GM10266 (cell line): Measurements from ENCODE around the gene KCNQ4.

Source experiments
- DNase-seq: peaks from one replicate; pipeline ENCODE4 v3.0.0; 2012; ENCODE audit errors: extremely low spot score
- CTCF ChIP-seq: IDR thresholded peaks from 2 replicates; pipeline ENCODE4 v1.5.1; 2012; ENCODE audit warnings: mild to moderate bottlenecking, low read depth; ENCODE audit not compliant: control insufficient read depth, insufficient read depth; ENCODE audit errors: missing control alignments

Gene KCNQ4

GRCh38 chr1:40833979-40834378 lies 50.4 kb downstream of the KCNQ4 start:
- TF ChIP-seq CTCF: no peak
- no peak for DNase-seq

- no peak for TF ChIP-seq CTCF
- DNase-seq: no peak
These were observed 51.5 kb downstream of the KCNQ4 start for GRCh38 chr1:40834968-40835545.

GRCh38 chr1:40836283-40836682 lies 52.7 kb downstream of the KCNQ4 start:
- no peak for DNase-seq
- no peak for TF ChIP-seq CTCF

GRCh38 chr1:40837601-40838000 lies 54.0 kb downstream of the KCNQ4 start:
- no peak for DNase-seq
- TF ChIP-seq CTCF: no peak

- TF ChIP-seq CTCF: no peak
These were observed 54.7 kb downstream of the KCNQ4 start for GRCh38 chr1:40838045-40838979.

GRCh38 chr1:40838980-40839942 lies 55.7 kb downstream of the KCNQ4 start:
- no peak for TF ChIP-seq CTCF
- DNase-seq: no peak

More at GRCh38 chr1:40838045-40838979, 54.7 kb downstream of the KCNQ4 start:
- DNase-seq: no peak
